HCT116 (cell line): ENCODE results near the gene FBXL7.

Experiments
- ELF1 ChIP-seq: IDR thresholded peaks from 2 replicates; pipeline ENCODE4 v1.6.1; 2012; ENCODE audit warnings: low read depth, borderline replicate concordance
- EZH2 ChIP-seq: fragments of 200-600 bp; sonication (generic); IDR thresholded peaks from 2 replicates; pipeline ENCODE4 v1.6.1; 2017; ENCODE audit warnings: antibody characterized with exemption, mixed run types
- POLR2A ChIP-seq: IDR thresholded peaks from 2 replicates; pipeline ENCODE4 v1.7.0; 2011; ENCODE audit warnings: borderline replicate concordance; ENCODE audit not compliant: insufficient read depth, insufficient read length; ENCODE audit errors: extremely low read depth
- POLR2AphosphoS5 ChIP-seq: IDR thresholded peaks from 2 replicates; pipeline ENCODE4 v1.6.1; 2011; ENCODE audit warnings: mild to moderate bottlenecking, low read depth, low read length, moderate library complexity
- RAD21 ChIP-seq: IDR thresholded peaks from 2 replicates; pipeline ENCODE4 v1.6.1; 2012; ENCODE audit warnings: low read depth, mild to moderate bottlenecking
- SIN3A ChIP-seq: IDR thresholded peaks from 2 replicates; pipeline ENCODE4 v1.6.1; 2012; ENCODE audit warnings: low read depth
- YY1 ChIP-seq: IDR thresholded peaks from 2 replicates; pipeline ENCODE4 v1.6.1; 2011; ENCODE audit warnings: low read length, low read depth, moderate library complexity, mild to moderate bottlenecking; ENCODE audit not compliant: insufficient replicate concordance; ENCODE audit errors: extremely low read depth
- TF ChIP-seq, protein P1 (sequence below): IDR thresholded peaks from 2 replicates; pipeline ENCODE4 v1.6.1; 2012
- TF ChIP-seq, protein P2 (sequence below), 3 experiments: fragments of 200-600 bp in 1 of 3; sonication (generic) in 1 of 3; IDR thresholded peaks in 2 of 3; conservative IDR thresholded peaks in 1 of 3; 2 replicates each; pipeline ENCODE4 v1.5.1; 2012 to 2017; ENCODE audit warnings: low read depth in 2 of 3, low read length in 2 of 3, antibody characterized with exemption in 1 of 3, borderline replicate concordance in 1 of 3, control low read depth in 1 of 3, mild to moderate bottlenecking in 1 of 3, mixed read lengths in 1 of 3, mixed run types in 1 of 3, moderate library complexity in 1 of 3; ENCODE audit not compliant: insufficient read depth in 1 of 3
- TF ChIP-seq, protein P3 (sequence below): IDR thresholded peaks from 2 replicates; pipeline ENCODE4 v1.6.1; 2012; ENCODE audit warnings: low read depth

DNA sequence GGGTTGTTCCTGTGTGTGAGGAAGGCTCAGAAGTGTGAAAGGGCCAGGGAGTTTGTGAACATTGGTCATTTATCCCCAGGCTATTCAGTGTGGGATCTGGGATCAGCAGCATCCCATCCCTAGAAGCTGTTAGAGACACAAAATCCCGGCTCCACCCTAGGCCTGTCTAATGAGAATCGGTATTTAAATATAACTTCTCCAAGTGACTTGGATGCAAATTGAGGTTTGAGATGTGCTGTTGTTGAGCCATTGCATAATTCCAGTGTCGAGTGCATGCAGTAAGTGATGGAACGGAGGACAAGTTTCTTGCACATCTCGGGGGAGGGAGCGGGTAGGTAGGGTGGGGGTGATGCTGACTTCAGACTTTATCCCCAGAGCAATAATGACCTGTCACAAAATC lies 138.3 kb downstream of the FBXL7 start:
- TF ChIP-seq RAD21 (no peak), YY1 (no peak), EZH2 (no peak), POLR2AphosphoS5 (no peak), SIN3A (no peak), POLR2A (no peak), ELF1 (no peak)
- TF ChIP-seq, protein P1, sequence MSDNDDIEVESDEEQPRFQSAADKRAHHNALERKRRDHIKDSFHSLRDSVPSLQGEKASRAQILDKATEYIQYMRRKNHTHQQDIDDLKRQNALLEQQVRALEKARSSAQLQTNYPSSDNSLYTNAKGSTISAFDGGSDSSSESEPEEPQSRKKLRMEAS: no peak
- TF ChIP-seq, protein P2, sequence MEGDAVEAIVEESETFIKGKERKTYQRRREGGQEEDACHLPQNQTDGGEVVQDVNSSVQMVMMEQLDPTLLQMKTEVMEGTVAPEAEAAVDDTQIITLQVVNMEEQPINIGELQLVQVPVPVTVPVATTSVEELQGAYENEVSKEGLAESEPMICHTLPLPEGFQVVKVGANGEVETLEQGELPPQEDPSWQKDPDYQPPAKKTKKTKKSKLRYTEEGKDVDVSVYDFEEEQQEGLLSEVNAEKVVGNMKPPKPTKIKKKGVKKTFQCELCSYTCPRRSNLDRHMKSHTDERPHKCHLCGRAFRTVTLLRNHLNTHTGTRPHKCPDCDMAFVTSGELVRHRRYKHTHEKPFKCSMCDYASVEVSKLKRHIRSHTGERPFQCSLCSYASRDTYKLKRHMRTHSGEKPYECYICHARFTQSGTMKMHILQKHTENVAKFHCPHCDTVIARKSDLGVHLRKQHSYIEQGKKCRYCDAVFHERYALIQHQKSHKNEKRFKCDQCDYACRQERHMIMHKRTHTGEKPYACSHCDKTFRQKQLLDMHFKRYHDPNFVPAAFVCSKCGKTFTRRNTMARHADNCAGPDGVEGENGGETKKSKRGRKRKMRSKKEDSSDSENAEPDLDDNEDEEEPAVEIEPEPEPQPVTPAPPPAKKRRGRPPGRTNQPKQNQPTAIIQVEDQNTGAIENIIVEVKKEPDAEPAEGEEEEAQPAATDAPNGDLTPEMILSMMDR (IDR thresholded peaks at IDR 0.05 in 2 of 3, conservative IDR thresholded peaks at IDR 0.05 in 1 of 3; ENCODE audit: borderline replicate concordance in 1 of 3, insufficient read depth in 1 of 3, low read depth in 2 of 3, low read length in 2 of 3): no peak
- TF ChIP-seq, protein P3, sequence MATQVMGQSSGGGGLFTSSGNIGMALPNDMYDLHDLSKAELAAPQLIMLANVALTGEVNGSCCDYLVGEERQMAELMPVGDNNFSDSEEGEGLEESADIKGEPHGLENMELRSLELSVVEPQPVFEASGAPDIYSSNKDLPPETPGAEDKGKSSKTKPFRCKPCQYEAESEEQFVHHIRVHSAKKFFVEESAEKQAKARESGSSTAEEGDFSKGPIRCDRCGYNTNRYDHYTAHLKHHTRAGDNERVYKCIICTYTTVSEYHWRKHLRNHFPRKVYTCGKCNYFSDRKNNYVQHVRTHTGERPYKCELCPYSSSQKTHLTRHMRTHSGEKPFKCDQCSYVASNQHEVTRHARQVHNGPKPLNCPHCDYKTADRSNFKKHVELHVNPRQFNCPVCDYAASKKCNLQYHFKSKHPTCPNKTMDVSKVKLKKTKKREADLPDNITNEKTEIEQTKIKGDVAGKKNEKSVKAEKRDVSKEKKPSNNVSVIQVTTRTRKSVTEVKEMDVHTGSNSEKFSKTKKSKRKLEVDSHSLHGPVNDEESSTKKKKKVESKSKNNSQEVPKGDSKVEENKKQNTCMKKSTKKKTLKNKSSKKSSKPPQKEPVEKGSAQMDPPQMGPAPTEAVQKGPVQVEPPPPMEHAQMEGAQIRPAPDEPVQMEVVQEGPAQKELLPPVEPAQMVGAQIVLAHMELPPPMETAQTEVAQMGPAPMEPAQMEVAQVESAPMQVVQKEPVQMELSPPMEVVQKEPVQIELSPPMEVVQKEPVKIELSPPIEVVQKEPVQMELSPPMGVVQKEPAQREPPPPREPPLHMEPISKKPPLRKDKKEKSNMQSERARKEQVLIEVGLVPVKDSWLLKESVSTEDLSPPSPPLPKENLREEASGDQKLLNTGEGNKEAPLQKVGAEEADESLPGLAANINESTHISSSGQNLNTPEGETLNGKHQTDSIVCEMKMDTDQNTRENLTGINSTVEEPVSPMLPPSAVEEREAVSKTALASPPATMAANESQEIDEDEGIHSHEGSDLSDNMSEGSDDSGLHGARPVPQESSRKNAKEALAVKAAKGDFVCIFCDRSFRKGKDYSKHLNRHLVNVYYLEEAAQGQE: no peak
